Thymus (tissue), 11 donors: ENCODE measurements around the gene SEPTIN11. TPM values are rescaled to one million over a fixed set of nuclear protein-coding genes. Genes with fewer than 3 reads are reported as not detected.

Source experiments
- DNase-seq, 9 donors: peaks; one replicate each; pipeline ENCODE4 v3.0.0-alpha.2; 2013; ENCODE audit warnings: low spot score in 9 of 9, low read depth in 6 of 9, missing footprints in 1 of 9
- H3K27ac ChIP-seq, 2 donors: one replicate each; pipeline ENCODE4 v1.5.1; 2013; ENCODE audit warnings: control low read depth in 1 of 2, low read depth in 1 of 2, low read length in 1 of 2, mild to moderate bottlenecking in 1 of 2, moderate library complexity in 1 of 2
- H3K27me3 ChIP-seq, 2 donors: one replicate each; pipeline ENCODE4 v1.5.1; 2013; ENCODE audit warnings: low read length in 1 of 2; ENCODE audit not compliant: control insufficient read depth in 2 of 2, insufficient read depth in 1 of 2
- H3K36me3 ChIP-seq, 2 donors: one replicate each; pipeline ENCODE4 v1.5.1; 2013; ENCODE audit warnings: low read length in 1 of 2, mild to moderate bottlenecking in 1 of 2, moderate library complexity in 1 of 2; ENCODE audit not compliant: control insufficient read depth in 2 of 2, insufficient read depth in 2 of 2
- H3K4me1 ChIP-seq, 2 donors: one replicate each; pipeline ENCODE4 v1.5.1; 2013; ENCODE audit warnings: low read length in 2 of 2; ENCODE audit not compliant: control insufficient read depth in 2 of 2, insufficient read depth in 2 of 2
- H3K4me3 ChIP-seq, 2 donors: one replicate each; pipeline ENCODE4 v1.5.1; 2013; ENCODE audit warnings: low read length in 2 of 2, control low read depth in 1 of 2, mild to moderate bottlenecking in 1 of 2
- H3K9me3 ChIP-seq, 2 donors: one replicate each; pipeline ENCODE4 v1.5.1; 2013; ENCODE audit warnings: low read length in 1 of 2, mild to moderate bottlenecking in 1 of 2; ENCODE audit not compliant: control insufficient read depth in 2 of 2, insufficient read depth in 1 of 2
- WGBS: extraction: QIAGEN DNeasy Blood & Tissue Kit; methylation state at CpG from one replicate; pipeline ENCODE4 v1.1.7; 2013; 5-methylcytosine and 5-hydroxymethylcytosine counted together
- polyA plus RNA-seq: library from polyadenylated mRNA; stranded (reverse); fragments of 200-250 nt; gene quantifications from one replicate; pipeline ENCODE4 v1.2.3, GENCODE V29; 2013
- total RNA-seq: library from RNA; stranded (reverse); fragments of 120-200 nt; gene quantifications from one replicate; pipeline ENCODE4 v1.2.4, GENCODE V29; 2013
- donor health status: healthy.

SEPTIN11 gene
- total and polyA plus RNA-seq, 2 donors = 21.6 to 26.9 TPM

GRCh38 chr4:76950052-76950955 is 752 bp downstream of the SEPTIN11 start:
- Histone ChIP-seq H3K9me3 (no peaks in the 10 kb centered on the region), H3K27ac (peak overlapping the region in 1 of 2 donors; percentile 1), H3K36me3 (no peaks in the 10 kb centered on the region), H3K4me3 (peak overlapping the region; percentile 60 to 61), H3K27me3 (peaks cover 3 to 38% of the 10 kb centered on the region in 2 donors), H3K4me1 (peaks cover 3 to 24% of the 10 kb centered on the region in 2 donors)
- peak in 7 of 9 donors; percentile 18 to 64 (median 25) for DNase-seq
- under 1% methylated on average over 69 of the region's 69 CpGs for WGBS

DNA sequence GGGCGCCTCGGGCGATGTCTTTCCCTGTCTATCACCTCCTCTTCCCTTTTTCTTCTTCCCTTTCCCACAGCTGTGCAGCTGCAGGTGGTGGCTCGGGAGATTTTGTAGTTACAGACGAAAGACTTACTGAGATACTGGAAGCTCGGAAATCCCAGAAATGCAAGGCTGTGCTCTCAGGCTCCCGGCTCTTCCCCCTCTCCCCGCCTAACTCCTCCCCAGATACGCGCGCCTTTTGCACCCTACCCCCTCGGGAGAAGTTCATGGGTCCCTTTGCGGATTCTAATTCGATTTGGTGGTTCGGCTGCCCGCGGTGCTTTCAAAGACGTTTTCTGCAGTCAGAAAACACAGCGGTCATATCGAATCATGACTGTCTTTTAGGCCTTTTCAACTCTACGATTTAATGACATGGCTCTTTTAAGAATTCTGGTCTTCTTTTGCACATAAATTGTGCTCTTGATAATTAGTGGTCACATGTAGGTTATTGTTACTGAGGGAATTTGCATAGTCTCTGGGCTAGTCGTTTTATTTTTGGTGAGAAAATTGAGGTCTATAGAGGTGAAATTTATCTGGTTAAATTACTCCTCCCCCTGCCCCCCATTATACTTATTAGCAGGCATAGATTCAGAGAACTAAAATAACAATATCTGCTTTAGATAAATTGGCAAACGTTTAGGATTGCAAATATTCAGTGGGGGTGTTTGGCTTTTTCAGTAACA is 1.6 kb downstream of the SEPTIN11 start:
- Histone ChIP-seq H3K9me3 (no peaks in the 10 kb centered on the region), H3K4me3 (peak overlapping the region; percentile 60 to 61), H3K4me1 (peaks cover 3 to 24% of the 10 kb centered on the region in 2 donors), H3K27ac (no peak overlapping the region), H3K36me3 (no peaks in the 10 kb centered on the region), H3K27me3 (peaks cover 3 to 38% of the 10 kb centered on the region in 2 donors)
- peak in 1 of 9 donors; percentile 34 for DNase-seq
- 5% methylated on average over 23 of the region's 23 CpGs for WGBS

GRCh38 chr4:76951672-76952010 is 2.1 kb downstream of the SEPTIN11 start:
- DNase-seq = no peak
- Histone ChIP-seq H3K36me3 (no peaks in the 10 kb centered on the region), H3K9me3 (no peaks in the 10 kb centered on the region), H3K4me3 (no peak overlapping the region), H3K4me1 (peaks cover 3 to 24% of the 10 kb centered on the region in 2 donors), H3K27me3 (peaks cover 3 to 38% of the 10 kb centered on the region in 2 donors), H3K27ac (no peak overlapping the region)
- 92% methylated on average over 5 of the region's 5 CpGs for WGBS

GRCh38 chr4:76952071-76952470 is 2.5 kb downstream of the SEPTIN11 start:
- H3K4me1 ChIP-seq = peaks cover 3 to 24% of the 10 kb centered on the region in 2 donors
- H3K27ac ChIP-seq = no peak overlapping the region
- 97% methylated on average over 4 of the region's 4 CpGs for WGBS
- H3K27me3 ChIP-seq = peaks cover 3 to 38% of the 10 kb centered on the region in 2 donors
- no peak for DNase-seq
- no peaks in the 10 kb centered on the region for H3K9me3 ChIP-seq
- H3K4me3 ChIP-seq = no peak overlapping the region
- no peaks in the 10 kb centered on the region for H3K36me3 ChIP-seq

- no peaks in the 10 kb centered on the region for H3K36me3 ChIP-seq
- DNase-seq = no peak
- H3K27me3 ChIP-seq = peaks cover 3 to 36% of the 10 kb centered on the region in 2 donors
- 96% methylated on average over 4 of the region's 4 CpGs for WGBS
- H3K4me1 ChIP-seq = peaks cover 3 to 23% of the 10 kb centered on the region in 2 donors
- no peaks in the 10 kb centered on the region for H3K9me3 ChIP-seq
- H3K4me3 ChIP-seq = no peak overlapping the region
- no peak overlapping the region for H3K27ac ChIP-seq
These were observed 3.4 kb downstream of the SEPTIN11 start for GRCh38 chr4:76952656-76953582.

DNA sequence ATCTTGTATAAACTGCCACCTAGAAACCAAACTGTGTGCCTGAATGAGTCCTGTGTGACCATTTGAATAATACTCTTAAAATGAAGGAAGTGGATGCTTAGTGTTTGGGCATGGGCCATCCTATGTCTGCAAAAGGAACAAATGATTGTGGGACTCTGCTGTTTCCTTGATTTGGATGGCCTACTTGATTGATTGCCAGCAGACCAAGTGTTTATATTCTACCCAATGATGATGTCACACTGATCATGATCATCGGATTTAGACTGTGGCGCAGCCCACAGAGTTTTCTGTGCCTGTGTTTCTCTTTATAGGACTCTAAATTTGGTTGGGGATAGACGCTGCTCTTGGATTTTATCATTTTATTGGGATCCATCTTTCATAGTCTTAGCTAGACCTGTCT is 4.4 kb downstream of the SEPTIN11 start:
- H3K27me3 ChIP-seq = peaks cover 3 to 26% of the 10 kb centered on the region in 2 donors
- peaks cover 3 to 12% of the 10 kb centered on the region in 2 donors for H3K4me1 ChIP-seq
- no peak overlapping the region for H3K4me3 ChIP-seq
- H3K36me3 ChIP-seq = no peaks in the 10 kb centered on the region
- no peak overlapping the region for H3K27ac ChIP-seq
- no peaks in the 10 kb centered on the region for H3K9me3 ChIP-seq
- 96% methylated on average over 3 of the region's 3 CpGs for WGBS
- DNase-seq = no peak

GRCh38 chr4:76954489-76954888 is 4.9 kb downstream of the SEPTIN11 start:
- Histone ChIP-seq H3K36me3 (no peaks in the 10 kb centered on the region), H3K4me3 (no peak overlapping the region), H3K27me3 (peaks cover 3 to 20% of the 10 kb centered on the region in 2 donors), H3K9me3 (no peaks in the 10 kb centered on the region), H3K4me1 (peaks cover 3 to 10% of the 10 kb centered on the region in 2 donors), H3K27ac (no peak overlapping the region)
- DNase-seq = no peak
- WGBS = 98% methylated on average over 4 of the region's 4 CpGs

GRCh38 chr4:76955182-76955581 is 5.6 kb downstream of the SEPTIN11 start:
- Histone ChIP-seq H3K9me3 (no peaks in the 10 kb centered on the region), H3K27me3 (peaks cover 3 to 14% of the 10 kb centered on the region in 2 donors), H3K4me1 (peaks cover 5 to 10% of the 10 kb centered on the region in 2 donors), H3K27ac (no peak overlapping the region), H3K4me3 (no peak overlapping the region), H3K36me3 (no peaks in the 10 kb centered on the region)
- WGBS = 98% methylated on average over 1 of the region's 1 CpG
- DNase-seq = no peak
